RWPE1 (cell line): ENCODE data around the gene LRRC36.

Source experiments
- CTCF ChIA-PET: fragments of 350-600 bp; sonication (Branson Sonifier 250); formaldehyde crosslinking; extraction: SDS; loops from one replicate; lab custom pipeline; 2021; lab: Yijun Ruan, JAX
- POLR2A ChIA-PET: fragments of 400-600 bp; formaldehyde crosslinking; extraction: SDS; loops from one replicate; lab custom pipeline; 2020; ENCODE audit warnings: antibody characterized with exemption; ENCODE audit not compliant: low non-redundant PET; lab: Yijun Ruan, JAX
- DNase-seq: peaks from one replicate; pipeline ENCODE4 v3.0.0; 2012; ENCODE audit warnings: low spot score
- H3K27ac ChIP-seq: fragments of 450-650 bp; 2 replicates; pipeline ENCODE4 v1.5.1; 2017
- CTCF ChIP-seq: fragments of 450-650 bp; conservative IDR thresholded peaks from 2 replicates; pipeline ENCODE4 v1.5.1; 2017; ENCODE audit warnings: low read depth, mild to moderate bottlenecking

The LRRC36 gene

GRCh38 chr16:67326472-67327309 lies at the start of gene LRRC36, which contains the start of gene KCTD19:
Gene LRRC36, plus strand, starts transcription at chr16:67326815. Its CDS starts 48 bp downstream, at chr16:67326863.
Gene KCTD19, minus strand, starts transcription at chr16:67326741. Its CDS starts 34 bp downstream, at chr16:67326707.
- DNase-seq = no peak
- peak; percentile 38; the same call in 1 of the 2 replicates for TF ChIP-seq CTCF
- CTCF ChIA-PET = interaction anchor here (0.5 to 0.7 kb wide), 3 partner anchors 19 to 1865 kb away, joined by 3 to 5 read pairs (median 4); no protein-coding TSS in a partner anchor
- POLR2A ChIA-PET = no interaction called here
- no peak within 1 kb of the TSS for H3K27ac ChIP-seq

- ChIA-PET POLR2A (interaction anchor here (0.6 to 1.4 kb wide), 3 partner anchors 12 to 31 kb away, joined by 3 to 4 read pairs (median 3); no protein-coding TSS in a partner anchor), CTCF (interaction anchor here (0.7 to 2.7 kb wide), 2 partner anchors 17 to 1841 kb away, joined by 3 to 12 read pairs; no protein-coding TSS in a partner anchor)
- peak overlapping the region; percentile 97 for H3K27ac ChIP-seq
- DNase-seq = peak; percentile 95
- TF ChIP-seq CTCF = no peak
These were observed 49.2 kb upstream of the LRRC36 start for GRCh38 chr16:67277294-67277998.

GRCh38 chr16:67277999-67278772 lies 48.4 kb upstream of the LRRC36 start:
- ChIA-PET POLR2A (interaction anchor here (1.4 kb wide), 1 partner anchor 12 kb away, joined by 3 read pairs; no protein-coding TSS in a partner anchor), CTCF (interaction anchor here (0.5 to 2.7 kb wide), 7 partner anchors 18 to 148 kb away, joined by 3 to 12 read pairs (median 3); no protein-coding TSS in a partner anchor)
- H3K27ac ChIP-seq = peak overlapping the region; percentile 97
- TF ChIP-seq CTCF = no peak
- DNase-seq = peak; percentile 63

GRCh38 chr16:67278773-67279295 lies 47.8 kb upstream of the LRRC36 start:
- CTCF ChIA-PET = interaction anchor here (0.5 to 2.7 kb wide), 5 partner anchors 18 to 147 kb away, joined by 3 to 12 read pairs (median 3); no protein-coding TSS in a partner anchor
- H3K27ac ChIP-seq = peak overlapping the region; percentile 97
- POLR2A ChIA-PET = interaction anchor here (1.4 kb wide), 1 partner anchor 13 kb away, joined by 3 read pairs; no protein-coding TSS in a partner anchor
- TF ChIP-seq CTCF = no peak
- DNase-seq = peak; percentile 58

- POLR2A ChIA-PET = no interaction called here
- H3K27ac ChIP-seq = peak within 1 kb of the TSS; percentile 97
- peak; percentile 86 for TF ChIP-seq CTCF
- CTCF ChIA-PET = interaction anchor here (0.9 to 2.7 kb wide), 3 partner anchors 19 to 137 kb away, joined by 3 to 12 read pairs (median 5); no protein-coding TSS in a partner anchor
- DNase-seq = peak; percentile 89
These were observed 47.1 kb upstream of the LRRC36 start, which contains the start of gene PLEKHG4 for GRCh38 chr16:67279296-67280089. Gene PLEKHG4, plus strand, starts transcription at chr16:67279532. Its CDS starts 513 bp downstream, at chr16:67280045.
